Measurements from ENCODE around the gene JOSD2.

- TF ChIP-seq POLR2A (IDR thresholded peaks at IDR 0.05) (no peak), CTCF (IDR thresholded peaks at IDR 0.05) (no peak)
Observed at GRCh38 chr19:50518091-50519005, 7.4 kb upstream of the JOSD2 start.

All from lower leg skin (tissue), 3 donors.